ENCODE data around the gene C12orf57.

The C12orf57 gene

GRCh38 chr12:6936636-6937480, 7.0 kb upstream of the C12orf57 start:
- DNase-seq (ENCODE audit: low spot score) (no peak), FAIRE-seq (no peak)

DNA sequence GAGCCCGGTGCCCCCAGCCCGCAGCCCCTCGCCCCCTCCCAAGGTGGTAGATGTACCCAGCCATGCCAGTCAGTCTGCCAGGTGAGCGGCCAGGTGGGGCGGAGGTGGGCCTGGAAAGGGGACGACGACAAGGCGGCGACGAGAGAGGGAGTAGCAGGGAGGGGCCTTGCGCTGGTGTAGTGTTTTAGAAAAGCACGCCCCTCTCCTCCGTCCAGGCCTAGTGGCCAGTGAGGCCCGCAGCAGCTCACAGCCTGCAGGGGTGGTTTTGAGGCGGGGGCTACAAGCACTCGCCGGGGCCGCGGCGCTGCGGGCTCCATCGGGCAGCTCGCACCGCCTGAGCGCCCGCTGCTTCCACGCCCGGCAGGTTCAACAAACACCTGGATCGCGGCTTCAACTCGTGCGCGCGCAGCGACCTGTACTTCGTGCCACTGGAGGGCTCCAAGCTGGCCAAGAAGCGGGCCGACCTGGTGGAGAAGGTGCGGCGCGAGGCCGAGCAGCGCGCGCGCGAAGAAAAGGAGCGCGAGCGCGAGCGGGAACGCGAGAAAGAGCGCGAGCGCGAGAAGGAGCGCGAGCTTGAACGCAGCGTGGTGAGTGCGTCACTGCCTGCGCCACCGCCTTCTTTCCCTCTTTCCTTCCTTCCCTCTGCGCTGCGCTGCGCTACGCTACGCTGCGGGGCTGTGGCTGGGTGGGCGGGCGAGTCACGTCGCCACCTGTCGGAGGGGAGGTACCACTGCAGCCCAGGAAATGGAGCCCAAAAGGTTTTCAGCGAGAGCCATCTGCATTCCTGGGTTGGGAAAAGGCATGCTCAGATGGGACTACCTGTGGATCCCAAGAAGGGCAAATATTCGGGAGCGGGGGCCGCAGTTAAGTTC, 6.1 kb upstream of the C12orf57 start:
- FAIRE-seq, result peak; percentile 72

GRCh38 chr12:6938353-6939190, 5.2 kb upstream of the C12orf57 start:
- DNase-seq (ENCODE audit: low spot score), result no peak
- FAIRE-seq, result no peak

More for the DNA sequence above, 6.1 kb upstream of the C12orf57 start:
- peak; percentile 86 for DNase-seq (ENCODE audit: low spot score)

DNA sequence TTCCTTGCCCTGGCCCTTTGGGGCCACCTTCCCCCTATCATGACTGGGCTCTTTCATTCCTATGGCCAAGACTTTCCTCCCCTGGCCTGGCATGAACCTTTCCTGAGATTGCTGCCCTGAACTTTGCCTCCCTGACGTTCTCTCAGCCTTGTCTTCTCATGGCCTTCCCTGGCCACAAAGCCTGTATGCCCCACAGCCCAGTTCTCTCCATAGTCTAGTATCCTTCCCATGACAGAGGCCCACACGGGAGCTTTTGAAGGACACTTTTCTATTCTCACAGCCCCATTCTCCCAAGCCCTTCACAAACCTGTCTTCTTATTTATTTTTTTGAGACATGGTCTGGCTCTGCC, 4.7 kb upstream of the C12orf57 start:
- DNase-seq (ENCODE audit: low spot score) (no peak), FAIRE-seq (no peak)

GRCh38 chr12:6941267-6941666, 2.6 kb upstream of the C12orf57 start:
- no peak for DNase-seq (ENCODE audit: low spot score)
- no peak for FAIRE-seq

DNA sequence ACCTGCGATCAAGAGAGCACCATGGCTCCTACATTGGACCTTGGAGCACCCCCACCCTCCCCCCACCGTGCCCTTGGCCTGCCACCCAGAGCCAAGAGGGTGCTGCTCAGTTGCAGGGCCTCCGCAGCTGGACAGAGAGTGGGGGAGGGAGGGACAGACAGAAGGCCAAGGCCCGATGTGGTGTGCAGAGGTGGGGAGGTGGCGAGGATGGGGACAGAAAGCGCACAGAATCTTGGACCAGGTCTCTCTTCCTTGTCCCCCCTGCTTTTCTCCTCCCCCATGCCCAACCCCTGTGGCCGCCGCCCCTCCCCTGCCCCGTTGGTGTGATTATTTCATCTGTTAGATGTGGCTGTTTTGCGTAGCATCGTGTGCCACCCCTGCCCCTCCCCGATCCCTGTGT, 2.0 kb upstream of the C12orf57 start:
- DNase-seq (ENCODE audit: low spot score) (no peak), FAIRE-seq (no peak)

- FAIRE-seq (no peak), DNase-seq (ENCODE audit: low spot score) (no peak)
Measured at GRCh38 chr12:6942331-6942665, 1.5 kb upstream of the C12orf57 start.

DNA sequence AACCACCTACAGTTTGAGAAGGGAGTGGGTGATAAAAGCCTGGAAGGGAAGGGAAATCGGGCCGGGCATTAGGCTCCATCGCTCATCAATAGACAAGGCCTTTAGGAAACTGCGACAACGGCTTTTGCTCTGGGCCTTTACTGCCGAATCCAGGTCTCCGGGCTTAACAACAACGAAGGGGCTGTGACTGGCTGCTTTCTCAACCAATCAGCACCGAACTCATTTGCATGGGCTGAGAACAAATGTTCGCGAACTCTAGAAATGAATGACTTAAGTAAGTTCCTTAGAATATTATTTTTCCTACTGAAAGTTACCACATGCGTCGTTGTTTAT, 467 bp upstream of the C12orf57 start:
- FAIRE-seq (peak; percentile 39), DNase-seq (ENCODE audit: low spot score) (peak; percentile 79)

GRCh38 chr12:6944381-6945186, 762 bp downstream of the C12orf57 start:
- DNase-seq (ENCODE audit: low spot score) (peak; percentile 82), FAIRE-seq (peak; percentile 54)

GRCh38 chr12:6945613-6946012, 1.8 kb downstream of the C12orf57 start:
- FAIRE-seq, result no peak
- DNase-seq (ENCODE audit: low spot score), result no peak

GRCh38 chr12:6946033-6946919, 2.5 kb downstream of the C12orf57 start:
- DNase-seq (ENCODE audit: low spot score) (peak; percentile 90), FAIRE-seq (peak; percentile 81)

DNA sequence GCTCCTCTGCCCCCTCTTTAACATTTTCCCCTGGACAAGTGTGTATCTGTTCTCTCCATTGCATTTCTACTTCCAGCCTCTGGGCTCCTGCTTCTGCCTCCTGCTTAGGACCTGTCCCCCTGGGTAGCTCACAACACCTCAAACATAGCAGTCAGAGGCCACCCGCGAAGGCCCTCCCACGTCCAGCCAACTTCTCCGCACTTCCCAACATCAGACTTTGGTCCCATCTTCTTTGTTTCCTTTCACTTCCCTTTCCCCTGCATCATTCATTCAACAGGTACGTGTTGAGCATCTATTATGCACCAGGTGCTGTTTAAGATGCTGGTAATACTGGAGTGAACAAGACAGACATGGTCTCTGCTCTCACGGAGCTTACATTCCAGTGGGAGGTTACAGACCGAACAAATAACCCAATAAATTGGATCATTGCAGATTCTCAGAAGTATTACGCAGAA, 3.1 kb downstream of the C12orf57 start:
- DNase-seq (ENCODE audit: low spot score) (no peak), FAIRE-seq (no peak)

- FAIRE-seq, result no peak
Measured at GRCh38 chr12:6947615-6948014, 3.8 kb downstream of the C12orf57 start.

DNA sequence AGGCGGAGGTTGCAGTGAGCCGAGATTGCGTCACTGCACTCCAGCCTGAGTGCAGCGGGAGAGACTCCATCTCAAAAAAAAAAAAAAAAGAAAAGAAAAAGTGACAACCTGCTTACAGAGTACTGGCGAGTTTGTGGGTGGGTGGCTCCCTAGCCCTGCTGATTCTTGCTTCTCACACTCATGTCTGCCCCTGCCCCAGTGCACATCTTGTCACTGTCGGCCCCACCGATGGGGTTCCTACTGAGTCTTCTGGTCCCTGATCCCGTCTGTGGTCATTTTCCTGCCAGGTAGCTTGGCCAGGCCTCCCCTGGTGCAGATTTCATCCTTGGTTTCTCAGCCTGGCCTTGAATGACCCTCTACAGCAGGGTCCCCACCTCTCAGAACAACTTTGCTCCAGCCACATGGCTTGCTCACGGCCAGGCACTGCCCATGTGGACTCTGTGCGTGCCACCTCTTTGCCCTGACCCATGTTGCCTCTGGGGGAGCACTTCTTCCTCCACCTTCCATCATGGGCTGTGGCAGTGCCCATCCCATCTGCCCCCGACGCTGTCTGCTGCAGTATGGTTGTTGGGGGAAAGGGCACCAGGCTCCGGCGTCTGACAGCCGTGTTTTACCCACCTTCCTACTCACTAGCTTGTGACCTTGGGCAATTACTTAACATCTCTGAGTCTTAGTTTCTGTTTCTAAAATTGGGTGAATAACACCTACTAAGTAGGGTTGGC, 5.2 kb downstream of the C12orf57 start:
- FAIRE-seq, result no peak
- DNase-seq (ENCODE audit: low spot score), result no peak

More at GRCh38 chr12:6947615-6948014, 3.8 kb downstream of the C12orf57 start:
- no peak for DNase-seq (ENCODE audit: low spot score)

- FAIRE-seq (no peak), DNase-seq (ENCODE audit: low spot score) (no peak)
Measured at GRCh38 chr12:6950401-6950801, 6.6 kb downstream of the C12orf57 start.

GRCh38 chr12:6950811-6951540, 7.2 kb downstream of the C12orf57 start, which contains the start of gene PTPN6:
PTPN6 (plus strand) TSS chr12:6951356; CDS start chr12:6951513, 157 bp downstream.
- FAIRE-seq (no peak), DNase-seq (ENCODE audit: low spot score) (no peak)

DNA sequence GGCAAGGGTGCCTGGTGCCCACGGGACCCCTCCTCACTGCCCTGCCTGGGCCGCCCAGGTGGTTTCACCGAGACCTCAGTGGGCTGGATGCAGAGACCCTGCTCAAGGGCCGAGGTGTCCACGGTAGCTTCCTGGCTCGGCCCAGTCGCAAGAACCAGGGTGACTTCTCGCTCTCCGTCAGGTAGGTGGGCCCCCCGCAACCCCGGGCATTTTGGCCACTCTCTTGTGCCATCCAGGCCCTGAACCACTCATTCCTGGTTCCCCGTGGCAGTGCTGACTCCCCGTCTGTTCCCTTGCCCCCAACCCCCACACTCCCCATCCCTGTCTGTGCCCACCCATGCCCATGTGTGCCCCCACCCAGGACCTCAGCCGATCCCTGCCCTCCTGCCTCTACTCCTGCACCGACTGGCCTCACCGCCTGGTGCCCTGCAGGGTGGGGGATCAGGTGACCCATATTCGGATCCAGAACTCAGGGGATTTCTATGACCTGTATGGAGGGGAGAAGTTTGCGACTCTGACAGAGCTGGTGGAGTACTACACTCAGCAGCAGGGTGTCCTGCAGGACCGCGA, 7.8 kb downstream of the C12orf57 start:
- no peak for DNase-seq (ENCODE audit: low spot score)
- FAIRE-seq, result no peak
